Measurements from ENCODE around the gene XPC.

The XPC gene

DNA sequence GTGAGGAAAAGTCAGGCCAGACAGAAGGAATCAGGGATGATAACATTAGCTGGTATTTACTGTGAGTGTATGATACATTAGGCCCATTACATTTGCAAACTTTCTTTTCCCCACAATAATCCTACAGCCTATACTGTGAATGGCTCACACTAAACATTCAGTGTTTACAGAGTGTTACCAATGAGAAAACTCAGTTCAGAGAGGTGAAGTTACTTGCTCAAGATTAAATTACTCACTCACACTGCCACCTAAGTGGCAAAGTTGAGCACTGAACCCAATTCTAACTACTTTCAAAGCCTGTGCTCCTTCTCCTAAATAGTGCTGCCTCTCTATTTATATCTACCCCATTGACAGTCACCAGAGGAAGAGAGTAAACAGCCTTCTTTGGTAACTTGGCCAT is 8.5 kb downstream of the XPC start:
- DNase-seq = no peak

GRCh38 chr3:14169435-14169834 is 9.0 kb downstream of the XPC start:
- DNase-seq = no peak

DNA sequence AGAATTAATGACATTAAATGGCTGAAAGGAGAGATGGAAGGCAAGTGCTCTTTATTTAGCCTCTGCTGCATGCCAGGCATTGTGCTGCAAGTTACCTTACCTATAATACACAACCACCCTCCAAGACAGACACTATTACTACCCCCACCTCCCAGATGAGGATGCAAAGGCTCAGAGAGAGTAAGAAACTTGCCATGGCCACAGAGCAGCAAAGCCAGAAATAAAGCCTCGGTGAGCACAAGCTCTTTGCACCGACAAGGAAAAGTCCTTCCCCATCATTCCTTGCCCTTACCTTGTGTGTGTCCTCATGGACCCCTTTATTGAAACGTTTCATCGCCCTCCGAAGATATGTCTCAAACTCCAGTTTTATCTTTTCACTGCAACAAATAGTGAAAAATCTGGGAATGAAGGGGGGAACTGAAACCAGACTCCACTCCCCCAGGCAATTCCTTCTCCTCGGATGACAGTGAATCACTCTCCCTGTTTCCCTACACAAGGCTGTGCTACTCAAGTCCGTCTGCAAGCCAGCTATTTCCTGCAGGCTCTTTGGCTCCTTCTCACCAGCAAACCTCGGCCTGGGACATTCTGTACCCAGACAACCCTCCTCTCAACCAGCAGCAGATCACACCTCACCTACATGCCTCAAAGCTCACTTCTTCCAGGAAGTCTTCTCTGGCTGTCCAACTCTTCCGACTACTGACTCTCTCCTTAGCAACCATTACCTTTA is 11.4 kb downstream of the XPC start:
- no peak for DNase-seq

DNA sequence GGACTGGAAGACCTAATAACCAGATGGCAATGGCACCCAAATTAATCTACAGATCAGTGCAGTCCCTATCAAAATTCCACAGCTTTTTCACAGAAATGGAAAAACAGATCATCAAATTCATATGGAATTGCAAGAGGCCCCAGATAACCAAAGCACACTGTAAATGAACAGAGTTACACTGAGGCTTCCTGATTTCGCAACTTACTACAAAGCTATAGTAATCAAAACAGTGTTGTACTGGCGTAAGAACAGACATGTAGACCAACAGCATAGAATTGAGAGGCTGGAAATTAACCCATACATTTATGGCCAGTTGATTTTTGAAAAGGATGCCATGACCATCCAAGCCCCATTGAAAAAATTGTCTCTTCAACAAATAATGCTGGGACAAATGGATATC is 16.2 kb downstream of the XPC start:
- DNase-seq = no peak

GRCh38 chr3:14161282-14161681 is 17.1 kb downstream of the XPC start:
- no peak for DNase-seq

GRCh38 chr3:14159426-14159825 is 19.0 kb downstream of the XPC start:
- DNase-seq = no peak

GRCh38 chr3:14158370-14158769 is 20.0 kb downstream of the XPC start:
- no peak for DNase-seq

DNA sequence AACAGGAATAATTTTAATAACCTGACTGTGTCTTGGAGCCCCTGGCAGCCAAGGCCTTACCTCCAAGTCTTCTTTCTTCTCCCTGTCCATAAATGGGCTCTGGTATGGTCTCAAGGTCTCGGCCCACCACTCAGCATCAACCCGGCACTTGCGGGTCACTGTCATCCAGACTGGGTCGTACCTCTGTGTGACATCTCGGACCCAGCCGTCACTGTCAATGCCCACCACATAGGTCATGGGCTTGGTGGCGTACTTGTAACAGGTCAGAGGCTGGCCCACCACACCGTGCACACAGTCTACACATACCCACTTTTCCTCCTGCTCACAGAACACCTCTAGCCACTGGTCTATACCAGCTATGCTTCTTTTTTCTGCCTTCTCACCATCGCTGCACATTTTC is 20.4 kb downstream of the XPC start:
- DNase-seq = no peak

DNA sequence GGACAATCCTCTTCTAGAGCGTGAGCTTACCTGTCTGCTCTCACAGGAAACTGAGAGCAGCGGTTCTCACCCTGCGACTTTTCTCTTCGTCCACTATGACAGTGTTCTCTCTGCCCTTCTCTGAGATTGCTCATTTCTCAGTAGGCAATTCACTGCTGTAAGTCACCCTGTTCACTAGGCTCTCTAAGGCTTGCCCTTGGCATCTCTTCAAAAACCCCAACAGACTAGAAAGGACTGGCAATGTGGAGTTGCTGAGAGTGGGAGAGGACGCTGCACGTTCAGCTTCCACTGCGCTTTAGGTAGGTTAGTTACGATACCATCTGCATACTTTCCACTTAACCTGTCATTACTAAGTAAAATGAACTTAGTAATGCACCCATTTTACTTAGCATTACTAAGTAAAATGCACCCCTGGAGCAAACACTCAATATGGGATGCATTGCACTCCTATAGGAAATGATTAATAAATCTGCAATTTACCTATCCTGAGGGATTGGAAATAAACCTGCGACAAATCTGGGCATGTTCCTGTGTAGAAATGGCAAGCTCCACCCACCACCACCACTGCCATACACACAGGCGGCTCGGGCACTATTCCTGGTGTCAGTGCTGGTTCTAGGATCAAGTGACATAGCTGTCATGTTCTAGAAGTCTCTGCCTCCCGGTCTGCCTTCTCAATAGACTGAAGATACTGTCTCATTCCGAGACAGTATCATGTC is 21.4 kb downstream of the XPC start:
- DNase-seq = no peak

DNA sequence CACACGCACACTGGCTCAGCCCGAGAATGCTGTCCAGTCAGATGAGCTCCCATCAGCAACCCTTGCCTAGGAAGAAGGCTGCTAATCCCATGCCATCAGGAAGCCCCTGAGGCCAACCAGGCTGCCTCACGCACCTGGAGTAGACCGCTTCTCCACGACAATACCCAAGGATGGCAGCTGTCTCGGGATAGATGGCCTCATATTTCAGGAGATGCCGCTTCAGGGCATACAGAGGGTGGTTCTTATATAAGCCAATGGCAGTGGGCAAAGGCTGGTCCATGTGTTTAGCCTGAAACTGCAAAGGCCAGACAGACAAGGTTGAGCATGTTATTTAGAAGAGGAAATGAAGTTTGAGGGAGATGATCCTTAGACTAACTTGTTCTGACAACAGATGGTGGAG is 22.2 kb downstream of the XPC start:
- DNase-seq = no peak

- no peak for DNase-seq
Observed at GRCh38 chr3:14154895-14155440, 23.4 kb downstream of the XPC start.

DNA sequence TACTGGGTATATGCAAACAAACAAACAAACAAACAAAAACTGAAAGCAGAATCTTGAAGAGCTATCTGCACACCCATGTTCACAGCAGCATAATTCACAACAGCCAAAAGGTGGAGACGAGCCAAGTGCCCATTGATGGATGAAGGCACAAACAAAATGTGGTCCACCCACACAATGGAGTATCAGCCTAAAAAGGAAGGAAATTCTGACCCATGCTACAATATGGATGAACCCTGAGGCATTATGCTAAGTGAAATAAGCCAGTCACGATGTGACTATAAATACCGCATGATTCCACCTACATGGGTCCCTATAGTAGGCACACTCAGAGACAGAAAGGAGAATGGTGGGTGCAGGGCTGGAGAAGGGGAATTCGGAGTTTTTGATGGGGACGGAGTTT is 24.1 kb downstream of the XPC start:
- no peak for DNase-seq

GRCh38 chr3:14153663-14154062 is 24.7 kb downstream of the XPC start:
- DNase-seq = no peak

DNA sequence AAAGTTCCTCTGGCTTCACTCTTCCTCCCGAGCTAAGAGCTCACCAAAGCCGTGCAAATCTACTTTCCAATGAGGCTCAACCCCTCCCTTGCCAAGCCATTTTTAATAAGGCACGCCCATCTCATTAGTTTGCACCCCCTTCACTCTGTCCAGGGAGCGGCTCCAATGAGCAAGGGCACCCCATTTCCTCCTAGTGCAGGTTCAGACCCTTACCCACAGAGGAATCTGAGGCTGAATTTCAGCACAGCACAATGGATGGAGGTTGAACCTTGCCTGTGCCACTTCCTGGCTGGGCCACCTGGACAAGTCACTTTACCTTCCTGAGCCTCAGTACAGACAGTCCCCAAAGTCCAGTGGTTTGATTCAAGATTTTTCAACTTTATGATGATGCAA is 25.4 kb downstream of the XPC start:
- DNase-seq = no peak

DNA sequence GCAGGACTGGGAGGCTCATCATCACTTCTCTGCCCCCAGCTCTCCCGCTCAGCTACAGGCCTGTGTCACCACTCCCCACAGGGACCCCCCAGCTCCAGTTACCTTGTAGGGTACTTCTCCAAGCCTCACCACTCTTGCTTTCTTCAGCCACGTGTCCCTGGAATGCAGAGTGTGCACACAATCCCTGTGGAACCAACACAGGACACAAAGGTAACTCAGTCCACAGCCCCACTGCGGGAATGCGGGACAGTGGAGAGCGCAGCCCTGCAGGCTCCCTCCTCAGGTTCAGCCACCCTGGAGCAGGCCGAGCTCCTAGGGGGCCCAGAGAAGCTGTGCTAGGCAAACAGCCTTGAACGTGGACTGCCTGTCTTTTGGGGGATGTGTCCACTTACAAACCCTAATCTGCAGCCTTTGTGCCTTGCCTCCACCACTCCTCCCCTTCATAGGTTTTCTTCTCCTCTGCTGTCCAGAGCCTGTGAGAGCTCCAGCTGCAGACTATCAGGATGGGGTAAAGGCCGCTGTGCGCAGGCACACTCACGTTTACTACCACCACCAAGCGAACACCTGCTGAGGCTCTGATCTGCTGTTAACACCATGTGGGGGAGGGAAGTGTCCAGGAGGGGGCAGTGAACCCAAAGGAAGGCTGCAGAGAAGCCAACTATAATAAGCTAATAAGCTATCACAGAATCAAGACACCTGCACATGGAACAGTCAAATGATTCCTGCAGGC is 26.0 kb downstream of the XPC start:
- no peak for DNase-seq

GRCh38 chr3:14151471-14152083 is 26.8 kb downstream of the XPC start:
- no peak for DNase-seq

GRCh38 chr3:14150491-14151230 is 27.7 kb downstream of the XPC start:
- DNase-seq = no peak

GRCh38 chr3:14150078-14150477 is 28.3 kb downstream of the XPC start:
- DNase-seq = no peak

- DNase-seq = peak; percentile 23
Observed at GRCh38 chr3:14148041-14148985, 30.1 kb downstream of the XPC start.

DNA sequence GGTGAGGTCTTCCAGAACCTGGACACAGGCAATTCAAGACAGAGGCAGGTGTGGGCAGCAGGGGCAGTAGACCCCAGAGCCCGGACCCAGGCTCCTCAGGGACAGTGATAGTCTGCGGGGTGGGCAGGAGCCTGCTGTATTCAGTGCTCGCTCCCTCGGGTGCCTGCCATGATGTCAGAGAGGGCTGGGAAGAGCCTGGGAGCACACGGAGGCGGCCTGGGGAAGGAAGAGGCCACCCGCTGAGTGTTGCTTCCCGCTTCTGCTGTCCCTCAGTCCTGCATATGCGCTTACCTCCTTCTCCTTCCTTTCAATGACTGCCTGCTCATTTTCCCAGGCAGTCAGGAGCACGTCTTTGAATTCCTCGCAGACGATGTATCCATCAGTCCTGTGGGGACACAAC is 30.8 kb downstream of the XPC start:
- no peak for DNase-seq

- no peak for DNase-seq
Observed at GRCh38 chr3:14147066-14147435, 31.4 kb downstream of the XPC start.

All from NCI-H226 (cell line).